Measurements from ENCODE around the gene IPO11.

The IPO11 gene

DNA sequence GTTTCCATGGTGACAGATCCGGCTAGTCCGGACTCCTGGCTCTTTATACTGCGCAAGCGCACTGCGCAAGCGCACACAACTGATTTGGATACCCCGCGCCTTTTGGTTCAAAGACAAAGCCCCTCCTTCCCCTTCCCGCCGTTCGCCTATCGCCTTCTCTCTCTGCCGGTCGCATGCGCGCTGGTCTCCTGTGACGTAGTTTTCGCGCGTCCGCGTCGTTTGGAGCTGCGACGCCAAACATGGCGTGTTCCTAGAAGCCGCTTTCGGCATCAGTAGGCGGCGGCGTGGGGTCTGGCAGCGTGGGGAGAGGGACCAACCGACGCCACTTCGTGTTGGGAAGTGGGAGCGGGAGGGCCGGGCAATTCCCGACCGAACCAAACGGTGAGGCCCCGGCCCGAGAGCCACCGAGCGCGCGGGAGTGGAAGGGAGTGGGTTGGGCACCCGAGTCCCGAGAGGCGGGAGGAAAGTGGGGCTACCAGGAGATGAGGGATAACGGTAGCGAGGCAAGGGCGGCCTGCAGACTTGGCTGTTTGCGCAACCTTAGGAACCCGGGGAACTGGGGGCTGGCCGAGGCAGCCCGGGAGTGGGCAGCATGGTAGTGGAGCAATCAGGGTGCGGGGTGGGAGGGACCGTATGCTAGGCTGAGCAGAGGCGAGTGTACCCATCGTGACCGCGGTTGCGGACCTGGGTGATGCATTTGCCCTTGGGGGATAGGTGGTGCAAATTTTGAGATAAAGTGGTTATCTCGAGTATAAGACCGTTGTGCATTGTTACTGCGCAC lies at the start of gene IPO11:
TSS of gene IPO11 (plus strand) at position 215 of the 781 bp plus-strand sequence. CDS start 24,517 bp downstream, outside the sequence.
- DNase-seq: peak; percentile 99

DNA sequence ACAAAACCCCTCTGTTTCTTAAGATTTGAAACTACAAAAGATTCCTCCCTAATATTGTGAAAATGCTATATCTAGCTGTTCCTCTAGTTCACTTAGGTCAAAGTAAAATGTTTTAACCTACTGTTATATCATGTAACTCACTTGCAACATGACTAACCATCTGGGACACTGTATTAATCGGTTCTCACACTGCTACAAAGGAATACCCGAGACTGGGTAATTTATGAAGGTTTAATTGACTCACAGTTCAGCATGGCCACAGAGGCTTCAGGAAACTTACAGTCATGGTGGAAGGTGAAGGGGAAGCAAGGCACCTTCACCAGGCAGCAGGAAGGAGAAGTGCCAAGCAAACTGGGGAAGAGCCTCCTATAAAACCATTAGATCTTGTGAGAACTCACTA lies 43.5 kb upstream of the IPO11 start:
- DNase-seq: no peak

DNA sequence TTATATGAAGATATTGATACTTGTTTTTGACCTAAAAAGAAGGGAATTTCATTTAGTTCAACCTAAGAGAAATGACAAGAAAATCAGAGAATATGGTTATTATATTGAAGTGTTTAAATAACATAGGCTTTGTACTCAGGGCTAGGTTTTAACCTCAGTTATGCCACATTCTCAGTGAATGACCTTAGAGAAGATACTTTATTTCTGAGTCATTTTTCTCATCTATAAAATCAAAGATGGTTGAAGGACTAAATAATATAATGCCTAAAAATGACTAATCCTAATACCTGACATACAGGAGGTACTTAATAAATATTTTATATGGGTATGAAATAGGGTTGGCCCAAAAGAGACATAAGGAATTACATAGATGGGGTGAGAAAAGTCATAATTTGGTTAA lies 41.2 kb upstream of the IPO11 start:
- no peak for DNase-seq

- no peak for DNase-seq
These were observed 40.0 kb upstream of the IPO11 start for GRCh38 chr5:62372600-62372999.

DNA sequence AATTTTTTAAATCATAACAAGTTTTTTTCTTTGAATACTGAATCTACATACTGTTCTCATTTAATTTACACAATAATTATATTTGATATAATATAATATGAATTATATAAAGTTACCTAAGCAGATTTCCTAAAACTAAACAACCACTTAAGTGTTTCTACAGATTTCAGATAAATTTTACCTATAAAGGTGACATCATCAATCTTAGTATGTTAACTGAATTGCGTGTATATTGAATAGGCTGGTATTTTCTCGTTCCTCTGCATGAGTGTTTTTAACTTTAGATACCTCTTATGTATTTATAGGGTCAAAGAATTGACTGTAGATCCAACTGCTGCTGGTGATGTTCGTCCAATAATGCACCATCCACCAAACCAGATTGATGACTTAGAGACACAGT lies 39.2 kb upstream of the IPO11 start:
- DNase-seq: no peak

GRCh38 chr5:62374090-62374489 lies 38.5 kb upstream of the IPO11 start:
- no peak for DNase-seq

- no peak for DNase-seq
These were observed 36.9 kb upstream of the IPO11 start for GRCh38 chr5:62375627-62376026.

DNA sequence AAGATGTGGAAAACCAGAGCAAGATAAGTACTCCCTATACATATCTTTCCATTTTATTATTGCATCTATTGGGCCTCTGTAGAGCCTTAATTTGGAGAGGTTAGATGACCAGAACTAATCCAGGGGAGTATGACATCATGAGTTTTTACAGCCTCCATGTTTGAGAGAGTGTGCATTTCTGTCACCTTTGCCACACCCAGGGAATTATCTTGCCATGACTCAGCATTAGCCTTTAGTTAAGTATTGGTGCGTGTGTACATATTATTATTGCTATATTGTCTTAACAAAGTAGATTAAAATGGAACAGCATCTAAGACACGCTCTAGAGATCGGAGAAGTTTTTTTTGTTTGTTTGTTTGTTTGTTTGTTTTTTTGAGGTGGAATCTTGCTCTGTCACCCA lies 36.5 kb upstream of the IPO11 start:
- no peak for DNase-seq

- DNase-seq: no peak
These were observed 27.4 kb upstream of the IPO11 start for GRCh38 chr5:62385131-62385530.

- DNase-seq: no peak
These were observed 26.7 kb upstream of the IPO11 start for GRCh38 chr5:62385816-62386400.

GRCh38 chr5:62386824-62387223 lies 25.7 kb upstream of the IPO11 start:
- no peak for DNase-seq

- no peak for DNase-seq
These were observed 17.2 kb upstream of the IPO11 start for GRCh38 chr5:62395210-62395950.

- peak; percentile 98 for DNase-seq
These were observed 8.9 kb upstream of the IPO11 start, which contains the start of gene DIMT1 for GRCh38 chr5:62403411-62404250. Gene DIMT1 (minus strand): TSS chr5:62403905. CDS start chr5:62403772, 133 bp downstream.

DNA sequence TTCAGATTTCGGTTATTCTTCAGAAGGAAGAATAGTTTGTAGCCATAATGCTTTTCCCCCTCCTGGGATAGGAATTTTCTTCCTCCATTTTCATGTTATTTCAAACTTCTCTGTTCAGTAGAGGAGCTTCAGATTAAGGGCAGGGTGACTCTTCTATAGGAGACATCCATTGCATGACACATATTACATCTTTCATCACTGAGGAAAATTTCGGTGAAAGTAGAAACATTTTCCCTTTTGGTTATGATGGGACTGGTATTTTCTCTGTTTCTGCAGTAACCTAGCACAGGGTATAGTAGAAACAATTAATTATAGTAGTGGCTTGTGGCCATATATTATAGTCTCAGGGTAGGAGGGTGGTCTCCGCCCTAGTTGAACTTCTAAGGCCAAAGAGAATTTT lies 1.1 kb downstream of the IPO11 start:
- no peak for DNase-seq

DNA sequence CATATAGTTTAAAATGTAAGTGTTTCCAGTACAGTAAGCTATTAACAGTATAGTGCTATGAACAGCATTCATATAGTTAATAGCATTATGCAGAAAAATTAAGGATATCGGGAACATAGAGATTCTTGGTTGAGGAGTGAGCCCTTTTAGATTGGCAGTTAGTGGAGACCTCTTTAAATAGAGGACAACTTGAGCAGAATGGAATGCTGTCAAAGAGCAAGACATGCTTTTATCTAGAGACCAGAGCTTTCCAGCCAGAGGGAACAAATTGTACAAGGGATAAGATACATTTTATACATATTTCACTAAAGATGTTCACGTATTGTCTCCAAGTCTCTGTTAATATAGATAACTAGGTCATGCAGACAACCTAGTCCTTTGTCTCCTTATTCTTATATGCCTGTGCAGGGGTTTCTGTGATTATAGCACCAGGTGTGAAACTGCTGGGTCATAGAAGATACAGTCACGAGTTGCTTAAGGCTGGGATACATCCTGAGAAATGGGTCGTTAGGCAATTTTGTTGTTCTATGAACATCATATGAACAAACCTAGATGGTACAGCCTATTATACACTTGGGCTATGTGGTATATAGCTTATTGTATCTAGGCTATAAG lies 6.0 kb downstream of the IPO11 start:
- no peak for DNase-seq

GRCh38 chr5:62419609-62420008 lies 7.0 kb downstream of the IPO11 start:
- DNase-seq: no peak

DNA sequence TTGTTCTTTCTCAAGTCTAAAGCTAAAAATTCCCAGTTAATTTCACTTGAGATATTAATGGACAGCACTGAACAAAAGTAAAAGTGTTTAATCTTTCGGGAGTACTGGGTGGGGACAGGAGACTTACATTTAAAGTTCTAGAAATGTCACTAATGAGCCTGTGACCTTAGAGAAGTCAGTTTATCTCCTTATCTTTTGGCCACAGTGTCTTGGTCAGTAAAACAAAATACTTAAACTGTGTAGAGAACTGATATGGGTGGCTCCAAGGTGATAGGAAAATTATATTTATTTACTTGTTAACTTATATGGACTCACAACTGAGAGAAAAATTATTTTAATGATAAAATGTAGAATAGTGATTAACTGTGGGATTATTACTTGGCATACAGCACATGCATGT lies 8.9 kb downstream of the IPO11 start:
- DNase-seq: no peak

- DNase-seq: no peak
These were observed 12.2 kb downstream of the IPO11 start for GRCh38 chr5:62424763-62425162.

- DNase-seq: peak; percentile 6
These were observed 19.4 kb downstream of the IPO11 start for GRCh38 chr5:62431735-62432620.

GRCh38 chr5:62432621-62433064 lies 20.1 kb downstream of the IPO11 start:
- no peak for DNase-seq

DNA sequence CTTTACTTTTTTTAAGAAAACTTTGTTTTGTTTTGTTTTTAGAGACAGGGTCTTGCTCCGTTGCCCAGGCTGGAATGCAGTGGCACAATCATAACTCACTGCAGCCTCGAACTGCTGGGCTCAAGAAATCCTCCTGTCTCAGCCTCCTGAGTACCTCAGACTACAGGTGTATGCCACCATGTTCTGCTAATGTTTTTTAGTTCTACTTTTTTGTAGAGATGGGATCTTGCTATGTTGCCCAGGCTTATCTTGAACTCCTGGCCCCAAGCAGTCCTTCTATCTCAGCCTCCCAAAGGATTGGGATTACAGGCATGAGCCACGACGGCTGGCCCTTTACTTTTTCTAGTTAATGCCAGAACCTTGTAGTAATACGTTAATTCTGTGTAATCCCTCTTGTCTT lies 36.0 kb downstream of the IPO11 start:
- no peak for DNase-seq
